BLaER1 treated with 17β-estradiol and CSF1 and Interleukin-3, amounts not matched to agents 10 nM and 100 nM (cell line): ENCODE results near the gene LCN6.
A peak's percentile ranks its signal among the peaks of the same experiment; 100 is the strongest.
"Not testable (repeated sequence)": the region's sequence is repeated elsewhere in the genome, so short reads cannot be mapped to it uniquely, and the experiment has no call there.

Experiments used
- H3K27ac ChIP-seq, 11 experiments: shearing (Covaris generic); formaldehyde crosslinking; 2 replicates each; pipeline ENCODE4 v1.8.1; 2022
- H3K27me3 ChIP-seq, 11 experiments: shearing (Covaris generic); formaldehyde crosslinking; 2 replicates each; pipeline ENCODE4 v1.8.1; 2022
- H3K36me3 ChIP-seq, 11 experiments: shearing (Covaris generic); formaldehyde crosslinking; 2 replicates each; pipeline ENCODE4 v1.8.1; 2022
- H3K4me1 ChIP-seq, 10 experiments: shearing (Covaris generic); formaldehyde crosslinking; 2 replicates each; pipeline ENCODE4 v1.8.1; 2022
- H3K4me2 ChIP-seq, 11 experiments: shearing (Covaris generic); formaldehyde crosslinking; 2 replicates each; pipeline ENCODE4 v1.8.1; 2022
- H3K4me3 ChIP-seq, 10 experiments: shearing (Covaris generic); formaldehyde crosslinking; 2 replicates each; pipeline ENCODE4 v1.8.1; 2022
- H3K9ac ChIP-seq, 11 experiments: shearing (Covaris generic); formaldehyde crosslinking; 2 replicates each; pipeline ENCODE4 v1.8.1; 2022
- H3K9me3 ChIP-seq, 11 experiments: shearing (Covaris generic); formaldehyde crosslinking; replicated peaks in 1 of 11; 2 replicates each; pipeline ENCODE4 v1.8.1; 2022
- H4K20me1 ChIP-seq, 11 experiments: shearing (Covaris generic); formaldehyde crosslinking; 2 replicates each; pipeline ENCODE4 v1.8.1; 2022
- Cebpa-rat ChIP-seq, 11 experiments: shearing (Covaris generic); IDR thresholded peaks; 2 replicates each; pipeline ENCODE4 v1.8.1; 2022

Gene LCN6

GRCh38 chr9:136748201-136748600 is at the start of gene LCN6:
LCN6 (minus strand) TSS chr9:136748525; CDS start chr9:136748483, 42 bp downstream.
- Histone ChIP-seq H3K27me3 (peaks cover 0 to 27% (median 0%) of the 10 kb centered on the region in 11 experiments; a peak in 9 of 22 replicates), H3K9ac (peak within 1 kb of the TSS; percentile 23 to 89 (median 80); a peak in 19 of 22 replicates), H3K9me3 (peaks cover 21 to 23% (median 23%) of the 10 kb centered on the region in 11 experiments), H3K4me2 (peak within 1 kb of the TSS; percentile 67 to 100 (median 96)), H3K27ac (peak within 1 kb of the TSS in 10 of 11 experiments; percentile 39 to 99 (median 96); a peak in 18 of 22 replicates), H3K4me1 (peaks cover 37 to 76% (median 72%) of the 10 kb centered on the region in 10 experiments), H3K4me3 (peak within 1 kb of the TSS in 7 of 10 experiments; percentile 24 to 61 (median 46); a peak in 11 of 20 replicates), H3K36me3 (no peaks in the 10 kb centered on the region; a peak in 2 of 22 replicates), H4K20me1 (peaks cover 0 to 27% (median under 1%) of the 10 kb centered on the region in 11 experiments; a peak in 6 of 22 replicates)
- no peak for TF ChIP-seq Cebpa-rat (IDR thresholded peaks at IDR 0.05)

GRCh38 chr9:136796775-136797347 is 48.5 kb upstream of the LCN6 start:
- H3K9me3 ChIP-seq = not testable (repeated sequence)

GRCh38 chr9:136796238-136796774 is 48.0 kb upstream of the LCN6 start, which contains the start of gene CCDC183:
CCDC183 (plus strand) TSS chr9:136796338; CDS start chr9:136796398, 60 bp downstream.
- H3K27ac ChIP-seq = no peak within 1 kb of the TSS
- no peak within 1 kb of the TSS for H3K4me3 ChIP-seq
- no peak for TF ChIP-seq Cebpa-rat (IDR thresholded peaks at IDR 0.05)
- H3K9ac ChIP-seq = peak within 1 kb of the TSS in 5 of 11 experiments; percentile 15 to 59 (median 26); a peak in 4 of 22 replicates
- H3K4me1 ChIP-seq = peaks cover 34 to 88% (median 73%) of the 10 kb centered on the region in 10 experiments
- H3K36me3 ChIP-seq = peaks cover 0 to 24% (median 7%) of the 10 kb centered on the region in 11 experiments; a peak in 7 of 22 replicates
- no peaks in the 10 kb centered on the region for H3K9me3 ChIP-seq
- H3K4me2 ChIP-seq = peak within 1 kb of the TSS in 9 of 11 experiments; percentile 0 to 75 (median 59); a peak in 15 of 22 replicates
- peaks cover 0 to 62% (median 20%) of the 10 kb centered on the region in 11 experiments; a peak in 18 of 22 replicates for H4K20me1 ChIP-seq
- H3K27me3 ChIP-seq = peaks cover 0 to 23% (median 9%) of the 10 kb centered on the region in 11 experiments; a peak in 12 of 22 replicates

More at GRCh38 chr9:136796775-136797347, 48.5 kb upstream of the LCN6 start:
- not testable (repeated sequence) for H3K4me3 ChIP-seq, H3K27ac ChIP-seq
- H4K20me1 ChIP-seq = peaks cover 0 to 62% (median 20%) of the 10 kb centered on the region in 11 experiments; a peak in 18 of 22 replicates
- peaks cover 0 to 23% (median 9%) of the 10 kb centered on the region in 11 experiments; a peak in 12 of 22 replicates for H3K27me3 ChIP-seq
- peaks cover 36 to 88% (median 73%) of the 10 kb centered on the region in 10 experiments for H3K4me1 ChIP-seq
- peak overlapping the region in 2 of 11 experiments; percentile 26 to 59; a peak in 1 of 22 replicates for H3K9ac ChIP-seq
- peaks cover 0 to 24% (median 7%) of the 10 kb centered on the region in 11 experiments; a peak in 7 of 22 replicates for H3K36me3 ChIP-seq
- peak overlapping the region in 7 of 11 experiments; percentile 47 to 75 (median 69); a peak in 11 of 22 replicates for H3K4me2 ChIP-seq

- H3K9me3 ChIP-seq = no peaks in the 10 kb centered on the region
- peaks cover 0 to 19% (median 9%) of the 10 kb centered on the region in 11 experiments; a peak in 12 of 22 replicates for H3K27me3 ChIP-seq
- no peak for TF ChIP-seq Cebpa-rat (IDR thresholded peaks at IDR 0.05)
- peak overlapping the region in 2 of 11 experiments; percentile 15 to 23; a peak in 1 of 22 replicates for H3K9ac ChIP-seq
- H3K4me2 ChIP-seq = peak overlapping the region in 4 of 11 experiments; percentile 0 to 75 (median 46); a peak in 2 of 22 replicates
- peaks cover 0 to 55% (median 18%) of the 10 kb centered on the region in 11 experiments; a peak in 17 of 22 replicates for H4K20me1 ChIP-seq
- no peak overlapping the region for H3K4me3 ChIP-seq
- H3K36me3 ChIP-seq = peaks cover 0 to 24% (median 7%) of the 10 kb centered on the region in 11 experiments; a peak in 7 of 22 replicates
- H3K4me1 ChIP-seq = peaks cover 29 to 82% (median 68%) of the 10 kb centered on the region in 10 experiments
- H3K27ac ChIP-seq = no peak overlapping the region
Observed at GRCh38 chr9:136795000-136795348, 46.6 kb upstream of the LCN6 start.

GRCh38 chr9:136794281-136794999 is 46.1 kb upstream of the LCN6 start:
- Histone ChIP-seq H3K27me3 (peaks cover 0 to 14% (median 6%) of the 10 kb centered on the region in 11 experiments; a peak in 12 of 22 replicates), H3K9ac (peak overlapping the region in 2 of 11 experiments; percentile 15 to 23; a peak in 1 of 22 replicates)
- no peak for TF ChIP-seq Cebpa-rat (IDR thresholded peaks at IDR 0.05)

GRCh38 chr9:136793086-136793946 is 45.0 kb upstream of the LCN6 start:
- H3K27me3 ChIP-seq = peaks cover 0 to 6% (median 0%) of the 10 kb centered on the region in 11 experiments; a peak in 4 of 22 replicates
- no peak overlapping the region for H3K27ac ChIP-seq
- peaks cover 0 to 40% (median 18%) of the 10 kb centered on the region in 11 experiments; a peak in 16 of 22 replicates for H4K20me1 ChIP-seq
- H3K4me2 ChIP-seq = peak overlapping the region in 8 of 11 experiments; percentile 93 to 99 (median 97); a peak in 10 of 22 replicates
- H3K4me1 ChIP-seq = peaks cover 29 to 79% (median 66%) of the 10 kb centered on the region in 10 experiments
- H3K9ac ChIP-seq = peak overlapping the region in 3 of 11 experiments; percentile 4 to 91 (median 84); a peak in 2 of 22 replicates
- peaks cover 0 to 24% (median 7%) of the 10 kb centered on the region in 11 experiments; a peak in 7 of 22 replicates for H3K36me3 ChIP-seq
- no peak overlapping the region for H3K4me3 ChIP-seq
- H3K9me3 ChIP-seq = no peaks in the 10 kb centered on the region
- no peak for TF ChIP-seq Cebpa-rat (IDR thresholded peaks at IDR 0.05)

More at GRCh38 chr9:136794281-136794999, 46.1 kb upstream of the LCN6 start:
- peak overlapping the region in 1 of 11 experiments; percentile 24; a peak in 1 of 22 replicates for H3K4me2 ChIP-seq
- peaks cover 27 to 78% (median 64%) of the 10 kb centered on the region in 10 experiments for H3K4me1 ChIP-seq
- H3K36me3 ChIP-seq = peaks cover 0 to 24% (median 7%) of the 10 kb centered on the region in 11 experiments; a peak in 7 of 22 replicates
- H3K4me3 ChIP-seq = no peak overlapping the region
- no peak overlapping the region for H3K27ac ChIP-seq
- H4K20me1 ChIP-seq = peaks cover 0 to 50% (median 18%) of the 10 kb centered on the region in 11 experiments; a peak in 17 of 22 replicates
- no peaks in the 10 kb centered on the region for H3K9me3 ChIP-seq

GRCh38 chr9:136792321-136793085 is 44.2 kb upstream of the LCN6 start:
- H3K27me3 ChIP-seq = peaks cover 0 to 6% (median 0%) of the 10 kb centered on the region in 11 experiments; a peak in 3 of 22 replicates
- peak overlapping the region; percentile 87 to 99 (median 96) for H3K4me2 ChIP-seq
- peak overlapping the region in 9 of 10 experiments; percentile 66 to 85 (median 73); a peak in 15 of 20 replicates for H3K4me3 ChIP-seq
- H3K9me3 ChIP-seq = no peaks in the 10 kb centered on the region
- peaks cover 0 to 24% (median 7%) of the 10 kb centered on the region in 11 experiments; a peak in 7 of 22 replicates for H3K36me3 ChIP-seq
- peak overlapping the region; percentile 28 to 91 (median 85); a peak in 19 of 22 replicates for H3K9ac ChIP-seq
- no peak for TF ChIP-seq Cebpa-rat (IDR thresholded peaks at IDR 0.05)
- H4K20me1 ChIP-seq = peaks cover 0 to 40% (median 18%) of the 10 kb centered on the region in 11 experiments; a peak in 16 of 22 replicates
- H3K4me1 ChIP-seq = peaks cover 36 to 85% (median 72%) of the 10 kb centered on the region in 10 experiments
- peak overlapping the region in 8 of 11 experiments; percentile 4 to 89 (median 56); a peak in 11 of 22 replicates for H3K27ac ChIP-seq
